Neutrophil (primary cell): ENCODE results near the gene SEZ6L2.

Experiments
- H3K27ac ChIP-seq: fragments of 200-600 bp; sonication (generic); 2 replicates; pipeline ENCODE4 v1.5.1; 2016; ENCODE audit warnings: mild to moderate bottlenecking, moderate library complexity
- H3K27me3 ChIP-seq: fragments of 200-600 bp; sonication (generic); 2 replicates; pipeline ENCODE4 v1.6.0; 2016; ENCODE audit warnings: mild to moderate bottlenecking
- H3K36me3 ChIP-seq: fragments of 200-600 bp; sonication (generic); 2 replicates; pipeline ENCODE4 v1.5.1; 2017
- H3K4me1 ChIP-seq, 2 experiments: fragments of 200-600 bp in 1 of 2; sonication (generic) in 1 of 2; 1 replicate in 1 of 2; 2 replicates in 1 of 2; pipeline versions ENCODE4 v1.5.1 to v1.6.1; 2013 to 2016; ENCODE audit warnings: low read depth in 1 of 2, low read length in 1 of 2, mild to moderate bottlenecking in 1 of 2, moderate library complexity in 1 of 2; ENCODE audit not compliant: control insufficient read depth in 1 of 2, insufficient read depth in 1 of 2
- H3K4me3 ChIP-seq, 2 experiments: fragments of 200-600 bp in 1 of 2; sonication (generic) in 1 of 2; 1 replicate in 1 of 2; 2 replicates in 1 of 2; pipeline ENCODE4 v1.5.1; 2013 to 2016; ENCODE audit warnings: low read depth in 1 of 2, low read length in 1 of 2, mild to moderate bottlenecking in 1 of 2, moderate library complexity in 1 of 2
- H3K9me3 ChIP-seq: fragments of 200-600 bp; sonication (generic); 2 replicates; pipeline ENCODE4 v1.5.1; 2016
- CTCF ChIP-seq: fragments of 200-600 bp; sonication (generic); IDR thresholded peaks from 2 replicates; pipeline ENCODE4 v1.5.1; 2016; ENCODE audit warnings: antibody characterized with exemption

SEZ6L2 gene

GRCh38 chr16:29927070-29927905 is 27.9 kb upstream of the SEZ6L2 start:
- Histone ChIP-seq H3K27me3 (no peaks in the 10 kb centered on the region), H3K27ac (peak overlapping the region; percentile 83), H3K36me3 (peaks cover 13% of the 10 kb centered on the region), H3K4me3 (peak overlapping the region; percentile 84 to 99), H3K4me1 (peaks cover 29 to 39% of the 10 kb centered on the region in 2 experiments), H3K9me3 (no peaks in the 10 kb centered on the region)
- TF ChIP-seq CTCF, result no peak

- Histone ChIP-seq H3K27ac (peak overlapping the region; percentile 83), H3K9me3 (no peaks in the 10 kb centered on the region), H3K4me1 (peaks cover 29 to 39% of the 10 kb centered on the region in 2 experiments), H3K27me3 (no peaks in the 10 kb centered on the region), H3K36me3 (peaks cover 19% of the 10 kb centered on the region), H3K4me3 (peak overlapping the region; percentile 84 to 99)
- no peak for TF ChIP-seq CTCF
These were observed 27.3 kb upstream of the SEZ6L2 start for GRCh38 chr16:29926711-29927052.

GRCh38 chr16:29925781-29926710 is 26.7 kb upstream of the SEZ6L2 start, which contains the start of gene KCTD13:
TSS of gene KCTD13 (minus strand) at chr16:29926226. CDS start at chr16:29926033, 193 bp downstream.
- Histone ChIP-seq H3K27me3 (no peaks in the 10 kb centered on the region), H3K4me1 (peaks cover 29 to 35% of the 10 kb centered on the region in 2 experiments), H3K4me3 (peak within 1 kb of the TSS; percentile 84 to 99), H3K9me3 (no peaks in the 10 kb centered on the region), H3K36me3 (peaks cover 26% of the 10 kb centered on the region), H3K27ac (peak within 1 kb of the TSS; percentile 83)
- TF ChIP-seq CTCF, result peak; percentile 25

GRCh38 chr16:29925105-29925756 is 25.9 kb upstream of the SEZ6L2 start:
- peaks cover 34% of the 10 kb centered on the region for H3K36me3 ChIP-seq
- H3K9me3 ChIP-seq, result no peaks in the 10 kb centered on the region
- peak overlapping the region; percentile 84 to 99 for H3K4me3 ChIP-seq
- TF ChIP-seq CTCF, result no peak
- H3K27ac ChIP-seq, result peak overlapping the region; percentile 83
- peaks cover 29 to 32% of the 10 kb centered on the region in 2 experiments for H3K4me1 ChIP-seq
- no peaks in the 10 kb centered on the region for H3K27me3 ChIP-seq

- Histone ChIP-seq H3K36me3 (peaks cover 56% of the 10 kb centered on the region), H3K4me1 (peaks cover 29 to 30% of the 10 kb centered on the region in 2 experiments), H3K4me3 (no peak overlapping the region), H3K27me3 (no peaks in the 10 kb centered on the region), H3K9me3 (no peaks in the 10 kb centered on the region), H3K27ac (no peak overlapping the region)
- TF ChIP-seq CTCF, result no peak
These were observed 23.7 kb upstream of the SEZ6L2 start for GRCh38 chr16:29922986-29923501.
